ENCODE data around the gene CCDC66.

Gene CCDC66

GRCh38 chr3:56621681-56622080, 64.7 kb downstream of the CCDC66 start:
- no peak for DNase-seq (ENCODE audit: low spot score)

DNA sequence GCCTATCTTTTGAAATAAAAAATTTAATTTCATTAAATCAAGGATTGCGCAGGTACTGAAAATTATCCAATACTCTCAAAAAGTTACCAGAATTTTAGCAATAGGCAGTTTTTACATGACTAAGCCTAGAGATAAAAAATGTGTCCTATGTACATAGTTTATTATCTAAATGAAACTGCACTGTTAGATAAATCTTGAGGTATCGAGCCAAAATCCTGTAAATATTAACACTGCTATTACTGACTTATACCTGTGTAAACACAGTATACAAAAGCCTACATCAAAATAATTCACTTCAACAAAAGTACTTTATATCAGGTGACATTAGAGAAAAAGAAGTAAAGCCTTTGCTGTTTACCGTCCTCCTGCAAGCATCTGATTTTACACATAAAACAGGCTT, 65.4 kb downstream of the CCDC66 start:
- no peak for DNase-seq (ENCODE audit: low spot score)

DNA sequence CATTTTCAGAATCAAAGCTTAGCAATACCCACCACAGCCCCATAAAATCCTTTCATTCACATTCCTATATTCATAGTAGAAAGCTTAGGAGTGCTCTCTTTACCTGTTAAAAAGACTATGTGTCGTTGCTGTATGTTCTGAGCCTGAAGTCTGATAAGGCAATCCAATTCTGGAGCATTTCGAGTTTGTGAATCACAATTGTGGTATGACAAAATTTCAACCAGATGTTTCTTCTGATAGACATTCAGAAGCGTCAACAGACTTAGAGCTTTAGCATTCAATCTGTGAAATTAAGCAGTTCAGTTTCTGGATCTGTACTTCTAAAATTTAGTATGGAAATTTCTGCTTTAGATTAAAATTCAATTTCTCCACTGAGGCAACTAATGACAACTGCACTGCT, 67.8 kb downstream of the CCDC66 start:
- DNase-seq (ENCODE audit: low spot score), result peak; percentile 69

DNA sequence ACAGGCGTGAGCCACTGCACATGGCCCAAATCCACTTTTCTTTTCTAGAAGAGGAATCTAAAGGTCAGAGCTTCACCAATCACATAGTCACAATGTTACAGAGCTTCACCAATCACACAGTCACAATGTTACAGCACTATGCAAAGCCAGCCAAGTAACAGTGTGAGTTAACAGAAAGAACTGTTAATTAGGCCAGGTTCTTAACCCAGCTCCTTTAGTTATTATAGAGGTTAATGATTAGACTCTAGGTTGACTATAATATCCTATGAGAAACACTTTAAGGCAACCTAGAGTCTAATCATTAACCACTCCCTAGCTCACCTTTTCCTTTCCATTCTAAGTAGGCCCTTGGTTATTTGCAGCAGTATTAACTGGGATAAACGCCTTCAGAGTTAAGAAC, 72.1 kb downstream of the CCDC66 start:
- DNase-seq (ENCODE audit: low spot score), result no peak

- no peak for DNase-seq (ENCODE audit: low spot score)
These were observed 72.5 kb downstream of the CCDC66 start for GRCh38 chr3:56629451-56629850.

GRCh38 chr3:56630966-56631365, 74.0 kb downstream of the CCDC66 start:
- no peak for DNase-seq (ENCODE audit: low spot score)

DNA sequence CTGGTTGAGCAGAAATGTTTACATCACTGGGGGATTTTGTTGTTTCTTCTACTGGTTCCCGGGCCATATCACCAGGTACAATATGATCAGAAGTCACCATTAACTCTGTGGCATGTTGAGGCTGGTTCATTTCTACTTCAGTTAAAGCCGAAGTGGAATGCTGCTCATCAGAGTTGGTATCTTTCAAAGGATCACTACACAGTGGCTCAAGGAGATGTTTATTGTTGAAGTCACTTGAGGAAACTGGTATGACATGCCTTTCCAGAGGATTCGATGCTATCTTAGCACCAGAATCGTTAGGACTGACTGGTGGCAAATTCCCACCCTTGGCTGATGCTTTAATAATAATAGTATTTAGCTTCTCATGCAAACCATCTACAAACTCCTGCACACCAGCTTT, 76.2 kb downstream of the CCDC66 start:
- no peak for DNase-seq (ENCODE audit: low spot score)

GRCh38 chr3:56633602-56634535, 76.9 kb downstream of the CCDC66 start:
- DNase-seq (ENCODE audit: low spot score), result no peak

DNA sequence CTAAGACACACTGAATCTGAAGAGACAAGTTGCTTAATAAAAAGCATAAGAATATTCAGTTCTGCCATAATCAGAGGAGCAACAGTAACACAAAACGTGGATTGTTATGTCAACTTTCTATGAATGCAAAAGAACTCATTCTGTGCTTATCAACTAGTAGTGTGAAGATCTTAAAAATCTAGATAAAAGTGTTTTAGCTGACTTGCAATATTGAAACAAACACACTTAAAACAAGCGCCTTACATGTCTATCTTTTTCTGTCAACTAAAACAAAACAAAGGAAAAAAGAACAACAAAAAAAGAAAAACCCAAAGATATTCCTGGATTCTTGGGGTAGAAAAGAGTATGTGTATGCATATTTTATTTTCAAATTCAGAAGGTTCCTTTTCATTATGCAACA, 88.4 kb downstream of the CCDC66 start:
- no peak for DNase-seq (ENCODE audit: low spot score)

DNA sequence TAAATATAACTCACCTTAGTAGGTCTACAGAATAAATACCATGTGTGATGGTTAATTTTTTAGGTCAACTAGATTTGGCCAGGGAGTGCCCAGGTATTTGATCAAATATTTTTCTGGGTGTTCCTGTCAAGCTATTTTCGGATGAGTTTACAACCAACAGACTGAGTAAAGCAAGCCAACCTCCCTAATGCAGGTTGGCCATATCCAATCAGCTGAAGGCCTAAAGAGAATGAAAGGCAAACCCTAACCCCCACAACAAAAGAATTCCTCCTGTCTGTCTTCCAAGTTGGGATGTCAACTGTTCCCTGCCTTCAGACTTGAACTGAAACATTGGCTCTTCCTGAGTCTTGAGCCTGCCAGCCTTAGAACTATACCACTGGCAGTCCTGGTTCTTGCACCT, 97.5 kb downstream of the CCDC66 start:
- DNase-seq (ENCODE audit: low spot score), result no peak

- DNase-seq (ENCODE audit: low spot score), result no peak
These were observed 98.7 kb downstream of the CCDC66 start for GRCh38 chr3:56655709-56656108.

GRCh38 chr3:56664823-56665222, 107.8 kb downstream of the CCDC66 start:
- no peak for DNase-seq (ENCODE audit: low spot score)

- peak; percentile 23 for DNase-seq (ENCODE audit: low spot score)
These were observed 111.1 kb downstream of the CCDC66 start for GRCh38 chr3:56667973-56668579.
